Measurements from ENCODE around the gene LRIG3. TPM values are rescaled to one million over a fixed set of nuclear protein-coding genes. Genes with fewer than 3 reads are reported as not detected.

LRIG3 gene, protein sequence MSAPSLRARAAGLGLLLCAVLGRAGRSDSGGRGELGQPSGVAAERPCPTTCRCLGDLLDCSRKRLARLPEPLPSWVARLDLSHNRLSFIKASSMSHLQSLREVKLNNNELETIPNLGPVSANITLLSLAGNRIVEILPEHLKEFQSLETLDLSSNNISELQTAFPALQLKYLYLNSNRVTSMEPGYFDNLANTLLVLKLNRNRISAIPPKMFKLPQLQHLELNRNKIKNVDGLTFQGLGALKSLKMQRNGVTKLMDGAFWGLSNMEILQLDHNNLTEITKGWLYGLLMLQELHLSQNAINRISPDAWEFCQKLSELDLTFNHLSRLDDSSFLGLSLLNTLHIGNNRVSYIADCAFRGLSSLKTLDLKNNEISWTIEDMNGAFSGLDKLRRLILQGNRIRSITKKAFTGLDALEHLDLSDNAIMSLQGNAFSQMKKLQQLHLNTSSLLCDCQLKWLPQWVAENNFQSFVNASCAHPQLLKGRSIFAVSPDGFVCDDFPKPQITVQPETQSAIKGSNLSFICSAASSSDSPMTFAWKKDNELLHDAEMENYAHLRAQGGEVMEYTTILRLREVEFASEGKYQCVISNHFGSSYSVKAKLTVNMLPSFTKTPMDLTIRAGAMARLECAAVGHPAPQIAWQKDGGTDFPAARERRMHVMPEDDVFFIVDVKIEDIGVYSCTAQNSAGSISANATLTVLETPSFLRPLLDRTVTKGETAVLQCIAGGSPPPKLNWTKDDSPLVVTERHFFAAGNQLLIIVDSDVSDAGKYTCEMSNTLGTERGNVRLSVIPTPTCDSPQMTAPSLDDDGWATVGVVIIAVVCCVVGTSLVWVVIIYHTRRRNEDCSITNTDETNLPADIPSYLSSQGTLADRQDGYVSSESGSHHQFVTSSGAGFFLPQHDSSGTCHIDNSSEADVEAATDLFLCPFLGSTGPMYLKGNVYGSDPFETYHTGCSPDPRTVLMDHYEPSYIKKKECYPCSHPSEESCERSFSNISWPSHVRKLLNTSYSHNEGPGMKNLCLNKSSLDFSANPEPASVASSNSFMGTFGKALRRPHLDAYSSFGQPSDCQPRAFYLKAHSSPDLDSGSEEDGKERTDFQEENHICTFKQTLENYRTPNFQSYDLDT
- total RNA-seq, result 0.21 TPM in 2 replicates

DNA sequence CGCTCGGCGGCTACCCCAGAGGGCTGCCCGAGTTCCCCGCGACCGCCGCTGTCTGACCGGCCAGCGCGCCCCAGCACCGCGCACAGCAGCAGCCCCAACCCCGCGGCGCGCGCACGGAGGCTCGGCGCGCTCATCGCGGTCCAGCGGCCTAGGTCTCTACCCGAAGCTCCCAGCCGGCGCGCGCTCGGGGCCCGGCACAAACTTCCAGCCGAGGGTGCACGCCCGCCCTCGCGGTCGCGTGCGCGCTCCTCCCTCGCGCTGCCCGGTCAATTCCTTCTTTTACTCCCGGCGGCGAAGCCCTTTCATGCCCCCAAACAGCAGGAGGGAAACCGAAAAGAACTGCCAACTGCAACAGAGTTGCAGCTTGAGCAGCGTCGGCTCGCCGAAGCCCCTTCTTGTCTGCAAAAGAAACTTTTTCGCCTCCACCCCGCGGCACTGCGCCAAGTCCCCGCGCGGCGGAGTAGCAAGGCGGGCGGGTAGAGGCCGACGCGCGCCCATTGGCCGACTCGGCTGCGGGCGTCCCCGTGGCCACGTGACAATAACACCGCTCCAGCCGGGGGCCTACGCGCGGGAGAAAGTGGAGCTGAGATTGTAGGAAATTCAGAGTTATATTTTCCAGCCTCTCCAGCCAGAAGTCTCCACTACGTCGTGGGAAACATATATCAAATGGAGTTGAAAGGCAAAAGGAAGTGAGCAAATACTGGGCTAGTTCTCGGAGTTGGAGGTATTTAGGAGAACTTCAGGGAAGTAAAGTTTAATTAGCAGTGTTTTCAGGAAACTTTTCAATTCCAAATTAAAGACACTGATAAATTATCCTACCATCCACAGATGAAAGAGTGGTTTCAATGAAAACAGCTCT lies at the start of gene LRIG3:
Gene LRIG3, minus strand, starts transcription at position 403 of the 859 bp plus-strand sequence. Its CDS starts 269 bp downstream, at position 134.
- Mint-ChIP-seq H3K4me3 (ENCODE audit: low read depth) (peak within 1 kb of the TSS; percentile 74), H3K27me3 (ENCODE audit: low read depth) (peaks cover 28% of the 10 kb centered on the region), H3K4me1 (ENCODE audit: low read depth) (peaks cover 4% of the 10 kb centered on the region), H3K36me3 (ENCODE audit: low read depth) (no peaks in the 10 kb centered on the region), H3K27ac (no peak within 1 kb of the TSS), H3K9me3 (no peaks in the 10 kb centered on the region)
- DNase-seq (ENCODE audit: low spot score), result no peak
- intact Hi-C loops (cut with micrococcal nuclease), result no loop called here

GRCh38 chr12:58969237-58969636 lies 48.9 kb upstream of the LRIG3 start:
- Mint-ChIP-seq H3K4me3 (ENCODE audit: low read depth) (no peak overlapping the region), H3K4me1 (ENCODE audit: low read depth) (no peaks in the 10 kb centered on the region), H3K27ac (no peak overlapping the region), H3K36me3 (ENCODE audit: low read depth) (no peaks in the 10 kb centered on the region), H3K27me3 (ENCODE audit: low read depth) (no peaks in the 10 kb centered on the region), H3K9me3 (no peaks in the 10 kb centered on the region)
- intact Hi-C loops (cut with micrococcal nuclease), result no loop called here
- no peak for DNase-seq (ENCODE audit: low spot score)

- Mint-ChIP-seq H3K36me3 (ENCODE audit: low read depth) (no peaks in the 10 kb centered on the region), H3K27ac (no peak overlapping the region), H3K4me1 (ENCODE audit: low read depth) (no peaks in the 10 kb centered on the region), H3K27me3 (ENCODE audit: low read depth) (no peaks in the 10 kb centered on the region), H3K9me3 (no peaks in the 10 kb centered on the region), H3K4me3 (ENCODE audit: low read depth) (no peak overlapping the region)
- intact Hi-C loops (cut with micrococcal nuclease), result no loop called here
- DNase-seq (ENCODE audit: low spot score), result no peak
Measured at GRCh38 chr12:58967561-58967960, 47.3 kb upstream of the LRIG3 start.

GRCh38 chr12:58966939-58967338 lies 46.6 kb upstream of the LRIG3 start:
- intact Hi-C loops (cut with micrococcal nuclease), result no loop called here
- Mint-ChIP-seq H3K27me3 (ENCODE audit: low read depth) (no peaks in the 10 kb centered on the region), H3K9me3 (no peaks in the 10 kb centered on the region), H3K4me1 (ENCODE audit: low read depth) (no peaks in the 10 kb centered on the region), H3K4me3 (ENCODE audit: low read depth) (no peak overlapping the region), H3K27ac (no peak overlapping the region), H3K36me3 (ENCODE audit: low read depth) (no peaks in the 10 kb centered on the region)
- no peak for DNase-seq (ENCODE audit: low spot score)

DNA sequence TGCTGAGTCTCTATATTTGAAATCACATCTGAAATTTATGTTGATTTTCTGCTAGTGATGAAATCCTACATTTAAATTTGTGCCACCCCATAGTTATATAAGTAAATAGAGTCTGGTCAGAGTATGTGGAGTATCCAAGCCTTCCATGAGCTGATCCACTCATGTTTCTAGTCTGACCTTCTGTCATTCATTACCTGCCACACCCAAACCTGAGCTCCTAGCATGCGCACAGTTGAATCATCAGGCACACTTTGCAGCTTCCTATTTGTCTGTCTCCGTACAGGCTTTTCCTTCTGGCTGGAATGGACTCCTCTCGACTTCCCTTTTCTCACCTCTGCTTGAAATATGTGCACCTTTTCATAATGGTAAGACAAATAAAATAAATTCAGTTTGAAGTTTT lies 45.3 kb upstream of the LRIG3 start:
- intact Hi-C loops (cut with micrococcal nuclease), result no loop called here
- Mint-ChIP-seq H3K4me3 (ENCODE audit: low read depth) (no peak overlapping the region), H3K4me1 (ENCODE audit: low read depth) (no peaks in the 10 kb centered on the region), H3K27ac (no peak overlapping the region), H3K9me3 (no peaks in the 10 kb centered on the region), H3K27me3 (ENCODE audit: low read depth) (no peaks in the 10 kb centered on the region), H3K36me3 (ENCODE audit: low read depth) (no peaks in the 10 kb centered on the region)
- no peak for DNase-seq (ENCODE audit: low spot score)

DNA sequence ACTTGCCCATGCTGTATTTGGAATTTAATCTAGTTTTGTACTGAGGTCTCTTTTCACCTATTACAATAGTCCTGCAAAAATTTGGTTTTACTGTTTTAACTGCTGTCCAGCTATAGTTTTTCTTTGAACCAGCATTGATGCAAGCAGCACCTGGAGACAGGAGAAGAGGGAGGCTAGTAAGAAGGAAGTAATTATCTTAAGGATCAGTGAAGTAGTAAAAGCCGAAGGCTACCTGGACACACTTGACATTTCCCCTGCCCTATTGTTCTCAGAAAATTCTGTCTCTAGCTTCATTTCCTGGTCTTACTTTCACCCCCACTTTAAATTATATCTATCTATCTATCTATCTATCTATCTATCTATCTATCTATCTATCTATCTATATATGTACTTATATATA lies 43.5 kb upstream of the LRIG3 start:
- Mint-ChIP-seq H3K4me3 (ENCODE audit: low read depth) (no peak overlapping the region), H3K36me3 (ENCODE audit: low read depth) (no peaks in the 10 kb centered on the region), H3K4me1 (ENCODE audit: low read depth) (no peaks in the 10 kb centered on the region), H3K27me3 (ENCODE audit: low read depth) (no peaks in the 10 kb centered on the region), H3K27ac (no peak overlapping the region), H3K9me3 (no peaks in the 10 kb centered on the region)
- intact Hi-C loops (cut with micrococcal nuclease), result no loop called here
- no peak for DNase-seq (ENCODE audit: low spot score)

DNA sequence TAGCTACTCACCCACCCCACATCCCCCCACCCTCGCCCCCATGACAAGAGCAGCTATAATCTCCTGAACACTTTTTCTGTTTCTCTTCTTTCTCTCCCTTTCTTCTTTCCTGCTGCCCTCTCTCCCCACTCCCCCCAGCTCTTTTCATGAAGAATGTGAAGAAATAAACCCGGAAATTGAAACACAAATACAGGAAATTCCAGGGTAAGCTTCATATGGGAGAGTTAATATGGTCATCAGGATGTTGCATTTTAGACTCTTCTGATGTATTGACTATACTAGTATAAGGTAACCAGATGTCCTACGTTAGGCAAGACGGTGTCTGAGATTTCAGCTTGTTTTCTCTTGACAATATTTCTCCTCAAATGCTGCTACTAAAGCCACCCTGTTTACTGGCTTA lies 41.6 kb upstream of the LRIG3 start:
- Mint-ChIP-seq H3K36me3 (ENCODE audit: low read depth) (no peaks in the 10 kb centered on the region), H3K27me3 (ENCODE audit: low read depth) (no peaks in the 10 kb centered on the region), H3K4me1 (ENCODE audit: low read depth) (no peaks in the 10 kb centered on the region), H3K9me3 (no peaks in the 10 kb centered on the region), H3K27ac (no peak overlapping the region), H3K4me3 (ENCODE audit: low read depth) (no peak overlapping the region)
- no peak for DNase-seq (ENCODE audit: low spot score)
- intact Hi-C loops (cut with micrococcal nuclease), result no loop called here

DNA sequence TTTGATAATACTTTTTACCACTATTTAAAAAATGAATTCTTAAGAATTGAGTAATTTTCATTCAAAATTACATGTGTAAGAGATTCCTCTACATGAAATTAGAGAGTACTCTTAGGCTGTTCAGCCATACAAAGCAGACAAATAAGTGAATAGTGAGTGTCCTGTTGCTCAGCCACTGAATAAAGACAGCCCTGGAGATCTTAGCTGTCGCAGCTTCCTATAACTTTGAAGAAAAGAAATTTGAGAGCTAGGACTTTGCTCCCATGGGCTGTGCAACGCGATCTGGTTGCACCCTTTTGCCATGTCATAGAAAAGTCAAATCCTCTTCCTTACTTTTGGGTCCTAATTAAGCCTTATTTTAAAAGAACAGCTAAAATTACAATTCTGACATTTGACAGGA lies 40.9 kb upstream of the LRIG3 start:
- Mint-ChIP-seq H3K4me3 (ENCODE audit: low read depth) (no peak overlapping the region), H3K27me3 (ENCODE audit: low read depth) (no peaks in the 10 kb centered on the region), H3K4me1 (ENCODE audit: low read depth) (no peaks in the 10 kb centered on the region), H3K36me3 (ENCODE audit: low read depth) (no peaks in the 10 kb centered on the region), H3K27ac (no peak overlapping the region), H3K9me3 (no peaks in the 10 kb centered on the region)
- no peak for DNase-seq (ENCODE audit: low spot score)
- intact Hi-C loops (cut with micrococcal nuclease), result no loop called here

GRCh38 chr12:58959639-58960300 lies 39.5 kb upstream of the LRIG3 start:
- H3K4me1 Mint-ChIP-seq (ENCODE audit: low read depth), result no peaks in the 10 kb centered on the region
- H3K27ac Mint-ChIP-seq, result no peak overlapping the region
- H3K4me3 Mint-ChIP-seq (ENCODE audit: low read depth), result no peak overlapping the region
- H3K9me3 Mint-ChIP-seq, result no peaks in the 10 kb centered on the region
- no peaks in the 10 kb centered on the region for H3K27me3 Mint-ChIP-seq (ENCODE audit: low read depth)
- no peak for DNase-seq (ENCODE audit: low spot score)
- H3K36me3 Mint-ChIP-seq (ENCODE audit: low read depth), result no peaks in the 10 kb centered on the region
- intact Hi-C loops (cut with micrococcal nuclease), result no loop called here

- H3K27me3 Mint-ChIP-seq (ENCODE audit: low read depth), result no peaks in the 10 kb centered on the region
Measured at GRCh38 chr12:58957298-58957697, 37.0 kb upstream of the LRIG3 start.

DNA sequence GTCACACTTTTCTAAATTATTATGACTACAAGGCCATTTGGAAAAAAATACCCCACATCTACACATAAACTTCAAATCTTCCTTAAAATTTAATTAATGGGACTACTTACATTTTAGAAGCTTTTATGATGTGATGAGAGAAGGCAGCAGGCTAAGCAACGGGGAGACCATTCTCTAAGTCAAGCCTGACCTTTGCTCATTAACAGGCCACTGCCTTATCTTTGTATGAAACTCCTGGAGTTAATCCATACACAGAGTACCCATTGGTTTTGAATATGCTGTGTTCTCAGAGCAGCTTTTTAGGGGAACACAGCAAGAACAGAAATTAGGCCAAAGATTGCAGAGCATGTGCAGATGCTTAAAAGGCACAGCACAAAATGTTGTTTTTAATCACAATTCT lies 35.5 kb upstream of the LRIG3 start:
- H3K4me3 Mint-ChIP-seq (ENCODE audit: low read depth), result no peak overlapping the region
- intact Hi-C loops (cut with micrococcal nuclease), result no loop called here

More at GRCh38 chr12:58957298-58957697, 37.0 kb upstream of the LRIG3 start:
- Mint-ChIP-seq H3K4me3 (ENCODE audit: low read depth) (no peak overlapping the region), H3K36me3 (ENCODE audit: low read depth) (no peaks in the 10 kb centered on the region), H3K27ac (no peak overlapping the region), H3K4me1 (ENCODE audit: low read depth) (no peaks in the 10 kb centered on the region), H3K9me3 (no peaks in the 10 kb centered on the region)
- intact Hi-C loops (cut with micrococcal nuclease), result no loop called here
- DNase-seq (ENCODE audit: low spot score), result no peak

DNA sequence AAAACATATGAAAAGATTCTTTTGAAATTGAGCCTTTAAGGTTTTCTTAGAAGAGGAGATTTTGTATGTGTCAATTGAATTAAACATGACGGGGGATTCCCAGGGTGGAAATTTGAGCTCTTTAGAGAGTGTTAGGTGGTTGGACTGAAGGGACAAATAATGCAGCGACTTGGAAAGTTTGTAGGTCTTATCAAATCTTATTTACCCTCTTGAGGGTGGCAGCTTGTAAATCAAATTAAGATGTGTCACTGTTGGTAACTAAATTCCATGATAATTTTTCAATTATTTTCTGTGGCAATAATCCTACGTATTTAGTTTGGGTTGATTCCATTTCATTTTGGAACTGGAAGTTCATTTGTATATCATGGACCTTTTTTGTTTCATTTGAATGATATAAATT lies 33.7 kb upstream of the LRIG3 start:
- DNase-seq (ENCODE audit: low spot score), result no peak
- no peak overlapping the region for H3K4me3 Mint-ChIP-seq (ENCODE audit: low read depth)
- no peaks in the 10 kb centered on the region for H3K27me3 Mint-ChIP-seq (ENCODE audit: low read depth)
- H3K36me3 Mint-ChIP-seq (ENCODE audit: low read depth), result no peaks in the 10 kb centered on the region
- intact Hi-C loops (cut with micrococcal nuclease), result no loop called here
- peaks cover 6% of the 10 kb centered on the region for H3K9me3 Mint-ChIP-seq
- no peak overlapping the region for H3K27ac Mint-ChIP-seq
- H3K4me1 Mint-ChIP-seq (ENCODE audit: low read depth), result no peaks in the 10 kb centered on the region

More for the DNA sequence above, 35.5 kb upstream of the LRIG3 start:
- DNase-seq (ENCODE audit: low spot score), result no peak
- no peaks in the 10 kb centered on the region for H3K9me3 Mint-ChIP-seq
- H3K27me3 Mint-ChIP-seq (ENCODE audit: low read depth), result no peaks in the 10 kb centered on the region
- H3K36me3 Mint-ChIP-seq (ENCODE audit: low read depth), result no peaks in the 10 kb centered on the region
- no peak overlapping the region for H3K27ac Mint-ChIP-seq
- no peaks in the 10 kb centered on the region for H3K4me1 Mint-ChIP-seq (ENCODE audit: low read depth)
